GM23248 (cell line): ENCODE data around the gene DOP1A.

ENCODE experiments used
- EZH2 ChIP-seq: fragments of 200-600 bp; sonication (generic); IDR thresholded peaks from 2 replicates; pipeline ENCODE4 v1.6.1; 2018; ENCODE audit warnings: antibody characterized with exemption, mild to moderate bottlenecking; ENCODE audit not compliant: insufficient read depth, poor library complexity, severe bottlenecking
- EZH2phosphoT487 ChIP-seq: fragments of 200-600 bp; sonication (generic); IDR thresholded peaks from 2 replicates; pipeline ENCODE4 v1.6.1; 2018; ENCODE audit warnings: antibody characterized with exemption, moderate library complexity, mild to moderate bottlenecking, low read depth; ENCODE audit not compliant: insufficient read depth

- TF ChIP-seq EZH2: no peak
- no peak for TF ChIP-seq EZH2phosphoT487
Observed at GRCh38 chr6:83042467-83043053, 24.9 kb upstream of the DOP1A start.
